ENCODE results near the gene WNT3.
"Not testable (repeated sequence)": the region's sequence is repeated elsewhere in the genome, so short reads cannot be mapped to it uniquely, and the experiment has no call there.

DNA sequence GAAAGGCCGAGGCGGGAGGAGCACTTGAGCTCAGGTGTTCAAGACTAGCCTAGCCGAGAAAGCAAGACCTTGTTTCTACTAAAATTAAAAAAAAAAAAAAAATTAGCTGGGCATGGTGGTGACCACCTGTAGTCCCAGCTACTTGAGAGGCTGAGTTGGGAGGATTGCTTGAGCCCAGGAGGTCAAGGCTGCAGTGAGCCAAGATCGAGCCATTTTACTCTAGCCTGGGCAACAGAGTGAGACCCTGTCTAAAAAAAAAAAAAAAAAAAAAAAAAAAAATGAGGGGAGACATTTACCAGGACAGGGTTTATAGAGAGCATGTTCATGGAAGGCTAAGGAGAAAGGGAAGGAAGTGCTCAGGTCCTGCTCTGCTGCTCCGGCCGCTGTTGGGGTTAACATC lies 25.5 kb downstream of the WNT3 start:
- TF ChIP-seq POLR2A, CTCF, EP300 (IDR thresholded peaks at IDR 0.05): not testable (repeated sequence)
